ENCODE data around the gene C9.

C9 gene

GRCh38 chr5:39361306-39361705 is 3.0 kb downstream of the C9 start:
- ATAC-seq (ENCODE audit: low read depth) (no peak), DNase-seq (ENCODE audit: low spot score) (no peak)
- peak overlapping the region; percentile 91 for H3K27ac ChIP-seq (ENCODE audit: poor library complexity, severe bottlenecking)
- no peaks in the 10 kb centered on the region for H3K36me3 ChIP-seq (ENCODE audit: low read depth)
- TF ChIP-seq, protein P1, sequence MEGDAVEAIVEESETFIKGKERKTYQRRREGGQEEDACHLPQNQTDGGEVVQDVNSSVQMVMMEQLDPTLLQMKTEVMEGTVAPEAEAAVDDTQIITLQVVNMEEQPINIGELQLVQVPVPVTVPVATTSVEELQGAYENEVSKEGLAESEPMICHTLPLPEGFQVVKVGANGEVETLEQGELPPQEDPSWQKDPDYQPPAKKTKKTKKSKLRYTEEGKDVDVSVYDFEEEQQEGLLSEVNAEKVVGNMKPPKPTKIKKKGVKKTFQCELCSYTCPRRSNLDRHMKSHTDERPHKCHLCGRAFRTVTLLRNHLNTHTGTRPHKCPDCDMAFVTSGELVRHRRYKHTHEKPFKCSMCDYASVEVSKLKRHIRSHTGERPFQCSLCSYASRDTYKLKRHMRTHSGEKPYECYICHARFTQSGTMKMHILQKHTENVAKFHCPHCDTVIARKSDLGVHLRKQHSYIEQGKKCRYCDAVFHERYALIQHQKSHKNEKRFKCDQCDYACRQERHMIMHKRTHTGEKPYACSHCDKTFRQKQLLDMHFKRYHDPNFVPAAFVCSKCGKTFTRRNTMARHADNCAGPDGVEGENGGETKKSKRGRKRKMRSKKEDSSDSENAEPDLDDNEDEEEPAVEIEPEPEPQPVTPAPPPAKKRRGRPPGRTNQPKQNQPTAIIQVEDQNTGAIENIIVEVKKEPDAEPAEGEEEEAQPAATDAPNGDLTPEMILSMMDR (IDR thresholded peaks at IDR 0.05; ENCODE audit: poor library complexity, severe bottlenecking) = no peak
- no peak overlapping the region for H3K4me3 ChIP-seq (ENCODE audit: severe bottlenecking)
- no peaks in the 10 kb centered on the region for H3K9me3 ChIP-seq (ENCODE audit: severe bottlenecking)
- H3K27me3 ChIP-seq (ENCODE audit: insufficient read depth, poor library complexity, severe bottlenecking) = no peaks in the 10 kb centered on the region
- peaks cover 18% of the 10 kb centered on the region for H3K4me1 ChIP-seq (ENCODE audit: insufficient read depth, poor library complexity, severe bottlenecking)

DNA sequence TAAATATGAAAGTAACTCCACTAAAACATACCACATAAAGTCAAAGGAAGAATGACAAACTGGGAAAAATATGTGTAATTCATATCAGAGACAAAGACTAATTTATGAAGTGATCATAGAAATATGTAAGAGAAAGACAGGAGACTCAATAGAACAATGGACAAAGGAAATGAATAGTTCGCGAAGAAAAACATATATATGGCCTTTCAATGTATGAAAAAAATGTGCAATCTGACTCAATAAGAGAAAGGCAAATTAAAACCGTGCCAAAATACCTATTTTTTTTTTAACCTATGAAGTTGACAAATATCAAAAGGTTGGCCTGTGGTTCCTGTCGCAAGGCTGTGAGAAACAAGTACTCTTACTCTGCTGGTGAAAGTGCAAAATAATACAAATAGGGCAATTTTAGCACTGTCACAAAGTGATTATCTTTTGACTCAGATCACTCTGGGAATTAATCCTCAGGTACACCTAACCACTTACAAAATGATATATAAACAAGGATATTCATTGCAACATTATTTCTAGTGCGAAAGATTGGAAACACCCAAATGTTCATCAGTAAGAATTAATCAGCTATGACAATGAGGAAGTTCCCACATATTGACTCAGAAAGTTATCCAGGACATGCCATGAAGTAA is 3.7 kb downstream of the C9 start:
- H3K36me3 ChIP-seq (ENCODE audit: low read depth) = no peaks in the 10 kb centered on the region
- TF ChIP-seq, protein P1 (IDR thresholded peaks at IDR 0.05; ENCODE audit: poor library complexity, severe bottlenecking) = no peak
- DNase-seq (ENCODE audit: low spot score) (no peak), ATAC-seq (ENCODE audit: low read depth) (peak; percentile 86)
- no peaks in the 10 kb centered on the region for H3K9me3 ChIP-seq (ENCODE audit: severe bottlenecking)
- peak overlapping the region; percentile 91 for H3K27ac ChIP-seq (ENCODE audit: poor library complexity, severe bottlenecking)
- H3K4me1 ChIP-seq (ENCODE audit: insufficient read depth, poor library complexity, severe bottlenecking) = peaks cover 18% of the 10 kb centered on the region
- H3K4me3 ChIP-seq (ENCODE audit: severe bottlenecking) = no peak overlapping the region
- H3K27me3 ChIP-seq (ENCODE audit: insufficient read depth, poor library complexity, severe bottlenecking) = no peaks in the 10 kb centered on the region

- TF ChIP-seq, protein P1 (IDR thresholded peaks at IDR 0.05; ENCODE audit: poor library complexity, severe bottlenecking) = no peak
These were observed 8.0 kb downstream of the C9 start for GRCh38 chr5:39356263-39356662.

GRCh38 chr5:39355324-39355723 is 9.0 kb downstream of the C9 start:
- DNase-seq (ENCODE audit: low spot score) (no peak), ATAC-seq (ENCODE audit: low read depth) (no peak)
- Histone ChIP-seq H3K4me1 (ENCODE audit: insufficient read depth, poor library complexity, severe bottlenecking) (peaks cover 7% of the 10 kb centered on the region), H3K36me3 (ENCODE audit: low read depth) (no peaks in the 10 kb centered on the region), H3K4me3 (ENCODE audit: severe bottlenecking) (no peak overlapping the region), H3K27ac (ENCODE audit: poor library complexity, severe bottlenecking) (no peak overlapping the region), H3K27me3 (ENCODE audit: insufficient read depth, poor library complexity, severe bottlenecking) (no peaks in the 10 kb centered on the region), H3K9me3 (ENCODE audit: severe bottlenecking) (no peaks in the 10 kb centered on the region)
- TF ChIP-seq, protein P1 (IDR thresholded peaks at IDR 0.05; ENCODE audit: poor library complexity, severe bottlenecking) = no peak

More at GRCh38 chr5:39356263-39356662, 8.0 kb downstream of the C9 start:
- Histone ChIP-seq H3K36me3 (ENCODE audit: low read depth) (no peaks in the 10 kb centered on the region), H3K4me3 (ENCODE audit: severe bottlenecking) (no peak overlapping the region), H3K9me3 (ENCODE audit: severe bottlenecking) (no peaks in the 10 kb centered on the region), H3K27ac (ENCODE audit: poor library complexity, severe bottlenecking) (no peak overlapping the region), H3K4me1 (ENCODE audit: insufficient read depth, poor library complexity, severe bottlenecking) (peaks cover 17% of the 10 kb centered on the region), H3K27me3 (ENCODE audit: insufficient read depth, poor library complexity, severe bottlenecking) (no peaks in the 10 kb centered on the region)
- no peak for DNase-seq (ENCODE audit: low spot score)
- no peak for ATAC-seq (ENCODE audit: low read depth)

GRCh38 chr5:39353717-39354399 is 10.4 kb downstream of the C9 start:
- no peak for ATAC-seq (ENCODE audit: low read depth)
- TF ChIP-seq, protein P1 (IDR thresholded peaks at IDR 0.05; ENCODE audit: poor library complexity, severe bottlenecking) = no peak
- Histone ChIP-seq H3K4me1 (ENCODE audit: insufficient read depth, poor library complexity, severe bottlenecking) (no peaks in the 10 kb centered on the region), H3K36me3 (ENCODE audit: low read depth) (no peaks in the 10 kb centered on the region), H3K4me3 (ENCODE audit: severe bottlenecking) (no peak overlapping the region), H3K27ac (ENCODE audit: poor library complexity, severe bottlenecking) (no peak overlapping the region), H3K27me3 (ENCODE audit: insufficient read depth, poor library complexity, severe bottlenecking) (no peaks in the 10 kb centered on the region), H3K9me3 (ENCODE audit: severe bottlenecking) (no peaks in the 10 kb centered on the region)
- no peak for DNase-seq (ENCODE audit: low spot score)
